ES-I3 (cell line): ENCODE data around the gene TTC28.
"Not testable (repeated sequence)": the region's sequence is repeated elsewhere in the genome, so short reads cannot be mapped to it uniquely, and the experiment has no call there.

Source experiments
- H3K36me3 ChIP-seq: 2 replicates; pipeline ENCODE4 v1.6.1; 2013; ENCODE audit warnings: mild to moderate bottlenecking, low read length, control low read depth, moderate library complexity; ENCODE audit not compliant: insufficient read depth
- H3K4me1 ChIP-seq: 2 replicates; pipeline ENCODE4 v1.6.1; 2013; ENCODE audit warnings: mild to moderate bottlenecking, control low read depth, low read length; ENCODE audit not compliant: insufficient read depth
- H3K9ac ChIP-seq: 2 replicates; pipeline ENCODE4 v1.6.1; 2013; ENCODE audit warnings: low read depth, mild to moderate bottlenecking, low read length, moderate library complexity
- H3K9me3 ChIP-seq: 2 replicates; pipeline ENCODE4 v1.6.1; 2013; ENCODE audit warnings: mild to moderate bottlenecking, low read length, moderate library complexity; ENCODE audit not compliant: control insufficient read depth, insufficient read depth

Gene TTC28

DNA sequence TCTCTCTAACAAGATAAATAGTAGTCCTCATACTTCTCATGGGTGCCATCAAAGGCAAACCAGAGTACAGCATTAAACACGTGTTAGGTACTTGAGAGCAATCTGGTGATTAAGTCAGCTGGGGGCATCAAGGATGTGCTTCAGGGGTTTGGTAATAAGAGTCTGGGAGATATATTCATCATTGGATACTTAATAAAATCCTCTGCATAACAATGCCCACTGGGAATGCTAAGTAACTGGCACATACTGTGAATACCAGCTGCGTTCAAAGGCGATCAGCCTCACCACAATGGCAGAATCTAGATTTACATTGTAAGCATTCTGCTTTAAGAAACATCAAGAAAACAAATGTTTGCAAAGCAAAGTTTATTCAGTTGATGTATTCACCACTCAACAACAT, 492.0 kb downstream of the TTC28 start:
- Histone ChIP-seq H3K36me3 (no peaks in the 10 kb centered on the region), H3K9ac (no peak overlapping the region), H3K4me1 (peaks cover 15% of the 10 kb centered on the region), H3K9me3 (no peaks in the 10 kb centered on the region)

DNA sequence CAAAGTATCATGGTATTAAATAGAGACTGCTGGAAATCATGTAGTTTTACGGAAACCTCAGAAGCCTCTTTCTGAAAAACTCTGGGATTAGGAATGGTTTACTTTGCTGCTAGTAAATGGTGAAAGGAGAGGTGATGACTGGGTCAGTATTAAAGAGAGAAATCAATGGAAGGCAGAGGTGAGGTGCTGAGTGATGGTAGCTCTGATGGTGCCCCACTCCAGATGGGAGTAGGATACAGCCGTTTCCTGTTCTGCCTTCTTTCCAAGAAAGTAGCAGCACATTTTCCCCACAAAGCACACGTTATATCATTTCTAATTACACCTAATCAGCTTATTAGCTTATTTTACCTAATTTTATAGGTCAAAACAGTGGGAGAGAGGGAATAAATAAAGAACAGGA, 493.0 kb downstream of the TTC28 start:
- Histone ChIP-seq H3K4me1 (peaks cover 15% of the 10 kb centered on the region), H3K36me3 (no peaks in the 10 kb centered on the region), H3K9me3 (no peaks in the 10 kb centered on the region), H3K9ac (no peak overlapping the region)

DNA sequence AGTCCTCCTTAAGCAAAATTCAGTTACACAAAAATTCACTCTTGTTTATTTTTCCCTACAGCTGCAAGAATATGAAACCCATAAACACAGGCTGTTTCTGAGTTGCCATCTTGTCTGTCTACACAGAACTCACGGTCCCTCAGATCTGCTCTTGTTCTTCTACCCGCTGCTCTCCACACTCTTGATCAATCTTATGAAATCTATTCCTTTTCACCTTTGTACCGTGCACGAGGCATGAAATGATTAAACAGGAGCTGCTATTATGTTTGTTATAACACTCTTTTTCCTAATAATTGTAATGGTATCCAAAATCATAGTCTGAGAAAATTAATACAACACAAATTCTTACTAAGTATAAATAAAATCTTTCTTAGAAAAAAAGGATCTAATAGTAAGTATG, 494.5 kb downstream of the TTC28 start:
- H3K4me1 ChIP-seq, result peaks cover 15% of the 10 kb centered on the region
- no peak overlapping the region for H3K9ac ChIP-seq
- no peaks in the 10 kb centered on the region for H3K9me3 ChIP-seq
- no peaks in the 10 kb centered on the region for H3K36me3 ChIP-seq

DNA sequence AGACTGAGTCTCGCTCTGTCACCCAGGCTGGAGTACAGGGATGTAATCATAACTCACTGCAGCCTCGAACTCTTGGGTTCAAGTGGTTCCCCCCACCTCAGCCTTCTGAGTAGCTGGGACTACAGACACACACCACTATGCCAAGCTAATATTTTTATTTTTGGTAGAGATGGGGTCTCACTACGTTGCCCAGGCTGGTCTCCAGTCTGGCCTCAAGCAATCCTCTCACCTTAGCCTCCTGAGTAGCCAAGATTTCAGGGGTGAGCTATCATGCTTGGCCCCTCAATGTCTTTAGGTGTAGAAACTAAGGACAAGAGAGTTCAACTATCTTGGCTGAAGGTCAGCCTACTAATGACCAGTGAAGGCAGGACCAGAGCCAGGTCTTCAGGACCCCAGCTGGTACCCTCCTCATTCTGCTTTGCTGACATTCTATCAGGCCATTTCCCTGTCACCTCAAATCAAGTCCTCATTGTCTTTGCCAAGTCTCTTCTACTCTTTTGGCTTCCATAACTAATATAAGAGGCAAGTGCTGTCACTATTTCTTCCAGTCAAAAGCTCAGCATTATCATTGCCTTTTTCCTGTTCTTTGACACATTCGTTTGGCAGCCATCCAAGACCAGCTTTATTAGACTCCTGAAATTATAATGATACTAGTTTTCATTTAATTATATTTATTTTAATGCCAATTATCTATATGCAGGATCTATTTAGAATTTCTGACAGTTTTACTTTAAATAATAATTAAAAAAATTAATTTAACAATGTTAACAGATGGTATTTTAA, 496.4 kb downstream of the TTC28 start:
- H3K9me3 ChIP-seq, result no peaks in the 10 kb centered on the region

DNA sequence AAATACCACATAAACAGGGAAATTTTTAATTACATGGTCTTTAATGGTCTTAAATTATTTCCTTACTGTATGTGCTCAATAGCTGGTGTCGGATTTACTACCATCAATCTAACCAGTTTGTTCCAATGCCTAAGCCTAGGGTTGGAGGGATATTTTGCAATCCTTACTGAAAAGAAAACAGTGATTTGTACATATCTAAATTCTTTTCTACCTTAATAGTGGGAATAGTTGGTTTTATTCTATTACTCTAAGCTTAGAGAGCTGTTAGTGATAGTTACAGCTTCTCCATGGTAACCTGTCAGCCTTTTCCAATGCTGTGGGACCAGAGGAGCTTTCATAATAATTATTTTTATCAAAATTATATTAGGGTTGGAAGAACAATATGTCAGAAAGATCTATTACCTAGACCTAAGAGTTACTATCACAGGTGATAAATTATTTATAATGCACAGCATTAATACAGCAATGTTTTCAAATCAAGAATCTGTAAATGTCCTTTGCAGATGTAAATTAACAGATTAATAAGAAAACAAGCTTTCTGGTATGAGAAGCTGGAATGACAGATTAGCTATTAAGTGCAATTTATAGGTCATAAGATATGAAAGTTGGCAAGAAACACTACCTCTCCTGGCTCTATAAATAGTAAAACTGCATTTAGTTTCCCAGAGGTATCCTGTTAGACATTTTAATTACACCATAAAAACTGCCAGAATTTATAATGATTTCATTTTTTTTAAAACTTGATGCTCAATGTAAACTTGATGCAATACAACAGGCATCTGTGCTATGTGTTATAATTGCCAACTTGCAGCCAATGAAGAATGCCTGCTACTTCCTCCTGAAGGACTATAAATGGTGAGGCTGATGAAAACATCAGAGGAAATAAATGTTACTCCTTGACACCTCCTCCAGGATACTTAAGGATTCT, 498.6 kb downstream of the TTC28 start:
- no peaks in the 10 kb centered on the region for H3K4me1 ChIP-seq
- H3K9ac ChIP-seq, result no peak overlapping the region
- H3K9me3 ChIP-seq, result no peaks in the 10 kb centered on the region
- no peaks in the 10 kb centered on the region for H3K36me3 ChIP-seq

More for the DNA sequence above, 496.4 kb downstream of the TTC28 start:
- H3K4me1 ChIP-seq, result peaks cover 10% of the 10 kb centered on the region; the same call in 1 of the 2 replicates
- H3K36me3 ChIP-seq, result no peaks in the 10 kb centered on the region
- H3K9ac ChIP-seq, result no peak overlapping the region

DNA sequence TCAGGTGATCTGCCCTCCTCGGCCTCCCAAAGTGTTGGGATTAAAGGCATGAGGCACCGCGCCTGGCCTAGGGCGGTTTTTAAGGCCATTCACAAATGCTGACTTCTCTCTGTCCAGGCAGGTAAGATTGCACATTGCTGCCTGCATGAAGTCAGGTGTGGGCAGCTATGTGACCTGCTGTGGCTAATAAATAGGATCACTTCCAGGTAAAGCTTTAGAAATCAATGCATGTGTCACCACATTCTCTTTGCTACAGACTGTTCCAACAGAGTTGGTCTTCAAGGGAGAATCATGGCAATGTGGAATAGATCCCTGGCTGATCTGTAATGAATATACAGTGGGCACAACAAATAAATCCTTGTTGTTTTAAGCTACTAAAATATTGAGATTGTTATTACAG, 500.2 kb downstream of the TTC28 start:
- Histone ChIP-seq H3K4me1 (no peaks in the 10 kb centered on the region), H3K9ac (no peak overlapping the region), H3K9me3 (no peaks in the 10 kb centered on the region), H3K36me3 (no peaks in the 10 kb centered on the region)

DNA sequence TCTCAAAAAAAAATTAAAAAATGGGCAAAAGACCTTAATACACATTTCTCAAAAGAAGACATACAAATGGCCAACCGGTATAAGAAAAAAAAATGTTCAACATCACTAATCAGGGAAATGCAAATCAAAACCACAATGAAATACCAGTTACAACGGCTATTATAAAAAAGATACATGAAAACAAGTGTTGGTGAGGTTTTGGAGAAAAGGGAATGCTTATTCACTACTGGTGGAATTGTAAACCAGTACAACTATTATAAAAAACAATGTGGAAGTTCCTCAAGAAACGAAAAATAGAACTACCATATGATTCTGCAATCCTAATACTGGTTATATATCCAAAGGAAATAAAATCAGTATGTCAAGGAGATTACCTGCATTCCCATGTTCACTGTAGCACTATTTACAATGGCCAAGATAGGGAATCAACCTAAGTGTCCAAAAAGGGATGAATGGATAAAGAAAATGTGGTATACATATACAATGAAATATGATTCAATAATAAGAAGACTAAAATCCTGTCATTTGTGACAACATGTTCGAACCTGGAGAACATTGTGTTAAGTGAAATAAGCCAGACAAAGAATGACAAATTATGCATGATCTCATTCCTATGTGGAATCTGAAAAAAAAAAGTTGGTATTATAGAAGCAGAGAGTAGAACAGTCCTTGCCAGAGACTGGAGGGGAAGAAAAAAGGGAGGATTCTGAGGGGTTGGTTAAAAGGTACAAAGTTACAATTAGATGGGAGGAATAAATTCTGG, 503.7 kb downstream of the TTC28 start:
- H3K4me1 ChIP-seq, result no peaks in the 10 kb centered on the region
- H3K36me3 ChIP-seq, result no peaks in the 10 kb centered on the region
- no peaks in the 10 kb centered on the region for H3K9me3 ChIP-seq
- H3K9ac ChIP-seq, result no peak overlapping the region

DNA sequence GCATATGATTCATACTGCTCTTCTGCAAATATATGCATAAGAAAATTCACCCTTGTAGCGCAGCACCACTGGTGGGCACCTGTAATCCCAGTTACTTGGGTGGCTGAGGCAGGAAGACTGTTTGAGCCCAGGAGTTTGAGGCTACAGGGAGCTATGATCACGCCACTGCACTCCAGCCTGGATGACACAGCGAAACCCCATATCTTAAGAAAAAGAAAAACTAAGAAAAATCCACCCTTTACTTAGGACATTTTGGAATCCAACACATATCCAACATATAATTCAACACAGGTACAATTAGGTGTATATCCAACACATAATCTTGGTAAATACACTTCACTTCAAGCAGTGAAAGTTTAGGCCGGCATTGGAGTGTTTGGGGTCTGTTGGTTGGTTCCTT, 505.1 kb downstream of the TTC28 start:
- H3K9ac ChIP-seq, result no peak overlapping the region
- no peaks in the 10 kb centered on the region for H3K9me3 ChIP-seq
- no peaks in the 10 kb centered on the region for H3K36me3 ChIP-seq
- H3K4me1 ChIP-seq, result no peaks in the 10 kb centered on the region

DNA sequence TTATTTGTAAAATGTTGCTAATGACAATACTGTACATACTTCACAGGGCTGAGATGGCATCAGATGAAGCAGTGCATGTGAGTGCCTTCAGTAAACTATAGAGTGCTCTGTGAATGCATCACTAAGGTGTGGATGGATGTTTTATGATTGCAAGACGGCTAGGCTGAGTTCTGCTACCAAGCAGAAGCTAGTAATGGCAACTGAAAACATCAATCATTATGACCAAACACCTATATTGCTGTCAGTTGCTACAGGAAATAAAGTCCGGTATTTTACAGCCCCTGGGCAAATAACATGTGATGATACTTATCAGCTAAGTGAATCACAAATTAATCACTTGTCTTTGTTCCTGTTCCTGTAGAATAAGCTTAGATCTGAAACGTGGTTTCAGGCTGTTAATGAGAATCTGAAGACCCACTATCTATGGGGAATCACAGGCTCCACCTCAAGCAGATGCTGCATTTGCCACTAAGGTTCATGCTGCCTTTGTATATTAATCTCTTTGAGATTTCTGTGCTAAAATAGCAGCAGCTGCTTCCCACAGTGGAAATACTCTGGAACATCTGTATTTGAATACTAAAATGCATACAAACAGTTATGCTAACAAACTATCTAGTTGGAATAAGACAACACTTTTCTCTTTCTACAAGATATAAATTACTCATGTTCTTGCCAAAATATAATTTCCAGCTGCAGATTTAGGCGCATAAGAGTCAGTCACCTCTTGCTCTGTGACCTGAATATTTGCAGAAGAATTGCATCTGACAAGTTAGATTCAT, 506.6 kb downstream of the TTC28 start:
- Histone ChIP-seq H3K36me3 (no peaks in the 10 kb centered on the region), H3K4me1 (no peaks in the 10 kb centered on the region), H3K9me3 (no peaks in the 10 kb centered on the region), H3K9ac (no peak overlapping the region)

DNA sequence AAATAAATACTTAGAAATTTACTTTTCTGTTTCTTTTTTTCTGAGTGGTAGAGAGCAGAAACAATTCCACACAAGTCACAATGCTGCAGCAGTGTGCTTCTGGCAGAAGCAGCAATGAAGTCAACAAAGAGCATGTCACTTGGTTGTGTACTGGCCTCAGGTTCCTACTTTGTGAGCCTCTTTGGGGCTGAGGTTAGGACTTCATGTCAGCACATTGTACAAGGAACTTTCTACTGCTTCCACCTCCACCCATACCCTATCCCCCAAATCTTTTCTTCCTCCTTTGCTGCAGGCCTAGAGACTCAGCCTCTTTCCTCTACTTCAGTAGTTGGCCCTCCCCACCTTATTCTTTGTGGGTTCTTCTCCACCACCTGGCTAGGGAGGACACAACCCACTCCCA, 507.9 kb downstream of the TTC28 start:
- Histone ChIP-seq H3K9me3 (no peaks in the 10 kb centered on the region), H3K36me3 (no peaks in the 10 kb centered on the region), H3K4me1 (no peaks in the 10 kb centered on the region), H3K9ac (no peak overlapping the region)

DNA sequence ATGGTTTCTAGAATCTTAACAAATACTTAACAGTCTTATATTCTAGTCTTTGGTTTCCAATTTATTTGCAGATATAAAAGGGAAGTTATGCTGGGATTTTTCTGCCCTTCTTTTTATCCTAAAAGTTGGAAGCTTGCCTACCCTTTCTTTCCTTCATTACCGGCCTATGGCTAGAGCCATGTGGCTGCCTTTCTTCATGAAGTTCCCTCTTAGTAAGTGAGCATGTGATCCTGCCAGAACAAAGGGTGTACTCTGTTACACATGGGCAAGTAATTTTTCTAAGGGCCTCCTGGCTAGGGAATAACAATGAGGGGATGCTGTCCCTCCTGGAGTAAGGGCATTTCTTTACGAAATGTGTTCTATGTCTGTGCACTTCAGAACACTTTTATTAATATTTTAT, 508.5 kb downstream of the TTC28 start:
- Histone ChIP-seq H3K9ac (no peak overlapping the region), H3K9me3 (no peaks in the 10 kb centered on the region), H3K4me1 (no peaks in the 10 kb centered on the region), H3K36me3 (no peaks in the 10 kb centered on the region)

DNA sequence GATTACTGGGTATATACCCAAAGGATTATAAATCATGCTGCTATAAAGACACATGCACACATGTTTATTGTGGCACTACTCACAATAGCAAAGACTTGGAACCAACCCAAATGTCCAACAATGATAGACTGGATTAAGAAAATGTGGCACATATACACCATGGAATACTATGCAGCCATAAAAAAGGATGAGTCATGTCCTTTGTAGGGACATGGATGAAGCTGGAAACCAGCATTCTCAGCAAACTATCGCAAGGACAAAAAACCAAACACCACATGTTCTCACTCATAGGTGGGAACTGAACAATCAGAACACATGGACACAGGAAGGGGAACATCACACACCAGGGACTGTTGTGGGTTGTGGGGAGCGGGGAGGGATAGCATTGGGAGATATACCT, 510.3 kb downstream of the TTC28 start:
- not testable (repeated sequence) for H3K9ac ChIP-seq, H3K36me3 ChIP-seq, H3K4me1 ChIP-seq, H3K9me3 ChIP-seq

DNA sequence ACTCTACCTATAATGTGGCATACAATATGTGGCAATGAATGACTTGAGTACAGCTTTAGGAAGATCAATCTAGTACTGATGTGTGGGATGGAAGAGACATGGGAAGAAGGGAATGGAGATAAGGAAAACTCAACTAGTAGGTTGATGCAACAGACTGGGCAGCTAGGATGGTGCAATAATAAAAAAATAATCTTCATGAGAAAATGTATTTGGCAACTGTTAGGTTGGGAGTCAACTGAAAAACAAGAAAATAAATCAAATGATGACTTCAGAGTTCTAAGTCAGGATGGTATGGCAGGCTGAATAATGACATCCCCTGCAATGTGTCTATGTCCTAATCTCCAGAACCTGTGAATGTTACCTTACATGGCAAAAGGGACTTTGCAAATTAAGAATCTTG, 523.8 kb downstream of the TTC28 start:
- H3K9me3 ChIP-seq, result no peaks in the 10 kb centered on the region
- H3K36me3 ChIP-seq, result no peaks in the 10 kb centered on the region

DNA sequence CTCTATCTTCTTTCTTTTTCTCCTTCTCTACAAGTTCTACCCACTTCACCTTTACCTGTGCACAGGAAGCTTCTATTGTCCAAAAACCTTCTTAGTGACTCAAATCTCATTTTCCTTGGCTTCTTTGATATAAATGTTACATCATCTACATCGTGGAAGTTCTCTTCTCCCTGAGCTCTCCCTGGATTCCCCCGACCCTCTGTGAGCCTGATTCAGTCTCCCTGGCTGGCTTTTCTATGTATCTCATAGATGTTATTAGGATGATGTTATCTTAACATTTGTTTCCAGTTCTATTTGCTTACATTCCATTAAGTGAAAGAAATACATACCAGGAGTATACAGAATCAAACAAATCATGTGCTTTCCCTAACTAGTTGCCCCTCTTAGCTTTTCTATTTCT, 524.8 kb downstream of the TTC28 start:
- H3K36me3 ChIP-seq, result no peaks in the 10 kb centered on the region
- no peak overlapping the region for H3K9ac ChIP-seq
- H3K9me3 ChIP-seq, result no peaks in the 10 kb centered on the region
- H3K4me1 ChIP-seq, result no peaks in the 10 kb centered on the region

More for the DNA sequence above, 523.8 kb downstream of the TTC28 start:
- Histone ChIP-seq H3K9ac (no peak overlapping the region), H3K4me1 (no peaks in the 10 kb centered on the region)
